H1 (cell line): ENCODE measurements around the gene ENTR1. TPM values are rescaled to one million over a fixed set of nuclear protein-coding genes. Genes with fewer than 3 reads are reported as not detected.

ENCODE experiments used
- CTCF ChIA-PET: fragments of 300-600 bp; sonication (Branson Sonifier 250); formaldehyde crosslinking; loops from one replicate; lab custom pipeline; 2021; ENCODE audit not compliant: partially characterized antibody; lab: Charles Lee
- POLR2A ChIA-PET: fragments of 300-600 bp; sonication (Branson Sonifier 250); formaldehyde crosslinking; loops from one replicate; lab custom pipeline; 2021; ENCODE audit warnings: inconsistent platforms; ENCODE audit not compliant: partially characterized antibody; lab: Charles Lee
- DNase-seq, 2 experiments: peaks; one replicate each; pipeline versions ENCODE4 v3.0.0 to v3.0.0-alpha.2; 2010 to 2022; ENCODE audit warnings: low spot score in 2 of 2, low read depth in 1 of 2, mixed read lengths in 1 of 2
- FAIRE-seq: peaks from 2 replicates; lab custom pipeline; 2011; peaks lifted over from hg19 to GRCh38; lab: Jason Lieb, UNC
- H2AFZ ChIP-seq: 2 replicates; pipeline ENCODE4 v1.8.1; 2012; ENCODE audit warnings: low read length, inconsistent platforms
- H2AK5ac ChIP-seq: 2 replicates; pipeline ENCODE4 v1.6.1; 2013; ENCODE audit warnings: low read depth, low read length
- H2BK120ac ChIP-seq: replicated peaks from 2 replicates; pipeline ENCODE3; 2013; ENCODE audit warnings: low read depth, low read length, inconsistent platforms
- H2BK12ac ChIP-seq: 2 replicates; pipeline ENCODE4 v1.6.1; 2013; ENCODE audit warnings: low read depth, low read length
- H2BK15ac ChIP-seq: 2 replicates; pipeline ENCODE4 v1.6.1; 2013; ENCODE audit warnings: low read length
- H2BK20ac ChIP-seq: 2 replicates; pipeline ENCODE4 v1.6.1; 2013; ENCODE audit warnings: low read length
- H2BK5ac ChIP-seq: 2 replicates; pipeline ENCODE4 v1.6.1; 2013; ENCODE audit warnings: low read depth, low read length
- H3K14ac ChIP-seq: 2 replicates; pipeline ENCODE4 v1.6.1; 2013; ENCODE audit warnings: inconsistent platforms; ENCODE audit not compliant: insufficient read length
- H3K18ac ChIP-seq: 2 replicates; pipeline ENCODE4 v1.6.1; 2013; ENCODE audit warnings: low read length; ENCODE audit errors: extremely low read depth
- H3K23ac ChIP-seq: 2 replicates; pipeline ENCODE4 v1.6.1; 2013; ENCODE audit warnings: inconsistent platforms; ENCODE audit not compliant: insufficient read length
- H3K23me2 ChIP-seq: 2 replicates; pipeline ENCODE4 v1.6.1; 2013; ENCODE audit warnings: low read depth, low read length
- H3K27ac ChIP-seq: 2 replicates; pipeline ENCODE4 v1.6.1; 2011; ENCODE audit warnings: low read depth, low read length, inconsistent platforms
- H3K27me3 ChIP-seq, 4 experiments: replicated peaks in 1 of 4; 1 replicate in 1 of 4; 2 replicates in 3 of 4; pipeline versions ENCODE4 v1.6.1 to v1.8.1; 2011 to 2013; ENCODE audit warnings: low read length in 3 of 4, mild to moderate bottlenecking in 3 of 4, inconsistent platforms in 2 of 4, mixed read lengths in 2 of 4, moderate library complexity in 1 of 4; ENCODE audit not compliant: control insufficient read depth in 3 of 4, insufficient read depth in 3 of 4; ENCODE audit errors: extremely low read depth in 1 of 4
- H3K36me3 ChIP-seq, 4 experiments: 2 replicates each; pipeline versions ENCODE4 v1.6.1 to v1.8.1; 2011 to 2013; ENCODE audit warnings: mild to moderate bottlenecking in 4 of 4, low read length in 3 of 4, moderate library complexity in 2 of 4, control low read depth in 1 of 4, inconsistent platforms in 1 of 4; ENCODE audit not compliant: insufficient read depth in 4 of 4, control insufficient read depth in 2 of 4
- H3K4ac ChIP-seq: replicated peaks from 2 replicates; pipeline ENCODE3; 2013; ENCODE audit warnings: low read length, low read depth, mixed read lengths, inconsistent platforms; ENCODE audit not compliant: insufficient read length
- H3K4me1 ChIP-seq, 4 experiments: replicated peaks in 1 of 4; 1 replicate in 1 of 4; 2 replicates in 3 of 4; pipeline versions ENCODE4 v1.6.1 to v1.8.1; 2011 to 2013; ENCODE audit warnings: low read length in 3 of 4, inconsistent platforms in 2 of 4, mixed read lengths in 1 of 4; ENCODE audit not compliant: insufficient read depth in 4 of 4, control insufficient read depth in 3 of 4
- H3K4me2 ChIP-seq, 2 experiments: 2 replicates each; pipeline versions ENCODE4 v1.6.1 to v1.8.1; 2011 to 2013; ENCODE audit warnings: low read depth in 2 of 2, low read length in 2 of 2, control low read depth in 1 of 2, inconsistent platforms in 1 of 2, mild to moderate bottlenecking in 1 of 2; ENCODE audit not compliant: insufficient read depth in 1 of 2
- H3K4me3 ChIP-seq, 4 experiments: fragments of 200-600, 300-600 bp in 1 of 4; sonication (generic), shearing (Covaris generic), sonication (Bioruptor Twin) in 1 of 4; 2 replicates each; pipeline versions ENCODE4 v1.5.1 to v1.8.1; 2011 to 2016; ENCODE audit warnings: low read length in 4 of 4, low read depth in 3 of 4, control low read depth in 2 of 4, inconsistent platforms in 2 of 4, mild to moderate bottlenecking in 2 of 4, mixed read lengths in 1 of 4, moderate library complexity in 1 of 4; ENCODE audit not compliant: insufficient read depth in 2 of 4; ENCODE audit errors: extremely low read depth in 1 of 4
- H3K56ac ChIP-seq: replicated peaks from 2 replicates; pipeline ENCODE3; 2013; ENCODE audit warnings: low read depth, mild to moderate bottlenecking, mixed read lengths, low read length, inconsistent platforms; ENCODE audit not compliant: insufficient read length
- H3K79me1 ChIP-seq: 2 replicates; pipeline ENCODE4 v1.6.1; 2013; ENCODE audit warnings: low read depth, low read length, control low read depth
- H3K79me2 ChIP-seq, 2 experiments: 2 replicates each; pipeline versions ENCODE4 v1.6.1 to v1.8.1; 2012 to 2013; ENCODE audit warnings: low read length in 2 of 2, mild to moderate bottlenecking in 2 of 2, inconsistent platforms in 1 of 2; ENCODE audit not compliant: insufficient read depth in 2 of 2, control insufficient read depth in 1 of 2
- H3K9ac ChIP-seq, 4 experiments: replicated peaks in 1 of 4; 1 replicate in 1 of 4; 2 replicates in 3 of 4; pipeline versions ENCODE4 v1.6.1 to v1.8.1; 2011 to 2013; ENCODE audit warnings: low read depth in 3 of 4, low read length in 3 of 4, control low read depth in 2 of 4, mild to moderate bottlenecking in 2 of 4, moderate library complexity in 2 of 4, inconsistent platforms in 1 of 4; ENCODE audit errors: extremely low read depth in 1 of 4
- H3K9me3 ChIP-seq, 2 experiments: 2 replicates each; pipeline versions ENCODE4 v1.6.1 to v1.8.1; 2012 to 2013; ENCODE audit warnings: mild to moderate bottlenecking in 2 of 2, moderate library complexity in 2 of 2, control low read depth in 1 of 2, inconsistent platforms in 1 of 2, low read depth in 1 of 2, low read length in 1 of 2, mixed read lengths in 1 of 2; ENCODE audit not compliant: insufficient read depth in 2 of 2
- H4K20me1 ChIP-seq, 2 experiments: replicated peaks in 1 of 2; 2 replicates each; pipeline versions ENCODE3 to v1.8.1; 2011 to 2013; ENCODE audit warnings: inconsistent platforms in 2 of 2, low read length in 2 of 2, mild to moderate bottlenecking in 1 of 2; ENCODE audit not compliant: insufficient read depth in 2 of 2, control insufficient read depth in 1 of 2
- H4K5ac ChIP-seq: 2 replicates; pipeline ENCODE4 v1.6.1; 2013; ENCODE audit warnings: low read length, low read depth, mixed read lengths, inconsistent platforms; ENCODE audit not compliant: insufficient read length
- H4K8ac ChIP-seq: 2 replicates; pipeline ENCODE4 v1.8.0; 2013; ENCODE audit warnings: mild to moderate bottlenecking, moderate library complexity, low read length, inconsistent platforms; ENCODE audit not compliant: insufficient read depth; ENCODE audit errors: extremely low read depth
- H4K91ac ChIP-seq: replicated peaks from 2 replicates; pipeline ENCODE3; 2013; ENCODE audit warnings: low read length, mixed read lengths, inconsistent platforms; ENCODE audit not compliant: insufficient read length
- CEBPB ChIP-seq: IDR thresholded peaks from 2 replicates; pipeline ENCODE4 v1.6.1; 2012; ENCODE audit warnings: low read depth, low read length
- KDM5A ChIP-seq: fragments of 200-600 bp; IDR thresholded peaks from 2 replicates; pipeline ENCODE4 v1.7.1; 2012; ENCODE audit warnings: mild to moderate bottlenecking, low read length, inconsistent platforms, mixed read lengths
- PHF8 ChIP-seq: fragments of 200-600 bp; sonication (generic); conservative IDR thresholded peaks from 2 replicates; pipeline ENCODE4 v1.7.1; 2012; ENCODE audit warnings: low read depth, mild to moderate bottlenecking, inconsistent platforms, low read length, moderate library complexity
- RFX5 ChIP-seq: IDR thresholded peaks from 2 replicates; pipeline ENCODE4 v1.6.1; 2011; ENCODE audit warnings: low read depth, low read length, improper control_type of control experiment, borderline replicate concordance
- RNF2 ChIP-seq: fragments of 200-900, 300-1000 bp; sonication (generic); IDR thresholded peaks from 2 replicates; pipeline ENCODE4 v1.7.1; 2016; ENCODE audit warnings: borderline replicate concordance, low read depth, mild to moderate bottlenecking, antibody characterized with exemption, low read length; ENCODE audit not compliant: poor library complexity, severe bottlenecking; ENCODE audit errors: missing control alignments
- WGBS, 2 experiments: shearing (Covaris generic) in 1 of 2; methylation state at CpG; one replicate each; pipeline versions ENCODE4 v1.1.6 to v1.1.7; 2013 to 2015; ENCODE audit warnings: low lambda C conversion rate in 2 of 2, mixed read lengths in 2 of 2, inconsistent platforms in 1 of 2, low coverage in 1 of 2, missing lambda C conversion rate in 1 of 2; ENCODE audit not compliant: insufficient replicate concordance in 2 of 2, insufficient coverage in 1 of 2, insufficient read length in 1 of 2; ENCODE audit errors: extremely low coverage in 1 of 2, missing lambda C conversion rate in 1 of 2; 5-methylcytosine and 5-hydroxymethylcytosine counted together
- polyA plus RNA-seq, 7 experiments: library from polyadenylated mRNA; depleted of rRNA in 3 of 7; stranded (reverse) in 5 of 7; unstranded in 2 of 7; fragments of >200 nt in 5 of 7; fragments of 200-250 nt in 2 of 7; gene quantifications; 1 replicate in 5 of 7; 2 replicates in 1 of 7; 4 replicates in 1 of 7; pipeline versions ENCODE4 v1.2.1 to v1.2.3, GENCODE V29; 2011 to 2013; ENCODE audit warnings: missing spikeins in 2 of 7, mixed read lengths in 2 of 7
- total RNA-seq: library from RNA; stranded (reverse); fragmentation: NEBNext Ultra II Directional; extraction: Animal tissue kit (Norgen Biotek cat#: 25700); gene quantifications from 2 replicates; pipeline ENCODE4 v1.2.1, GENCODE V29; 2021

Gene ENTR1
- total and polyA plus RNA-seq, 2 of the 8 experiments (the other 6 are each of a cell fraction or from before 2014, with no cell fraction given): 65.2 to 102 TPM

DNA sequence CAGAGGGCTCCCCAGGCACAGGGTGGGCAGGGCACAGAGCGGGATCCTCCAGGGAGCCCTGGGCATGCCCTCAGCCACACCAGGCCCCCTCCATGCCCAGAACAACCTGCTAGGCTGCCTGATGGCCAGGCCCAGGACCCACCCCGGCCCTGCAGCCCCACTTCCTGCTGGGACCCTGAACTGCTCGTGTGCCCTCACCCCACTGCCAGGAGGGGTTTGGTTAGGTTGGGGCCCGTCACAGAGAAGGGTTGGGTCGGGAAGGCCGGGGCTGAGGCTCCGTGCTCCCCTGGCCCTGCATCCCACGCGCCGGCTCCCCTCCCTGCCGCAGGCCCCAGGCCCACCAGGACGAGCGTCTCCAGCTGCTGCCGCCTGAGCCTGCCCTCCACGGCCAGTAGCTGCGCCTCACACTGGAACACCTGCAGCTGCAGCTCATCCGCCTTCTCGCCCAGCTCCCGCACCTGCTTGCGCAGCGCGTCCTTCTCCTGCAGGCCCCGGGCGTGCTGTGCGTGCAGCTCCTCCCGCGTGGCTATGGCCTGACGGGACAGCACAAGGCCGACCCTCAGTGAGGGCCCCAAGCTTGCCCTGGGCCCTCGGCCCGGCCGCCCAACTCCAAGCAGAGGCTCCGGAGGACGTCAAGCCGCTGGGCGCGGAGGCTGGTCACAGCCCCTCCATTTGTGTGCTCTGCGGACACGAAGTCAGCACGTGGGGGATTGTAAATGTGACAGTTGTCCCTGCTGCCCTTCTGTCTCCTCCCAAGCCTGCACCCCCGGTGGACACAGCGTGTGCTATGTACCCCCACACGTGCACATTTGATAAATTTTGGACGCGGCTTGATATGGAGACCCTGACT lies 42.9 kb downstream of the ENTR1 start:
- H3K56ac ChIP-seq: no peak overlapping the region
- no peak overlapping the region for H3K27ac ChIP-seq
- H4K5ac ChIP-seq: no peak overlapping the region
- H2BK5ac ChIP-seq: 0 out of 2 replicates have a peak overlapping the region, but pooled peaks have one; percentile 24
- H4K91ac ChIP-seq: no peak overlapping the region
- 95% methylated on average over 40 of the region's 45 CpGs; no CpG with 5 or more reads in 1 of the 2 experiments for WGBS, 2 experiments
- H3K4me3 ChIP-seq: no peak overlapping the region
- ChIA-PET CTCF (interaction anchor here (0.8 to 7.1 kb wide), 13 partner anchors 11 to 250 kb away, joined by 3 to 80 read pairs (median 3); no protein-coding TSS in a partner anchor), POLR2A (interaction anchor here (0.8 to 15.8 kb wide), 14 partner anchors 8 to 358 kb away, joined by 3 to 137 read pairs (median 4); partner anchors contain the start of genes CARD9, ENTR1, PMPCA and SNAPC4)
- H3K18ac ChIP-seq: no peak overlapping the region
- no peaks in the 10 kb centered on the region for H3K79me2 ChIP-seq
- H3K14ac ChIP-seq: no peak overlapping the region
- H3K27me3 ChIP-seq: peaks cover 0 to 2% (median 0%) of the 10 kb centered on the region in 4 experiments; a peak in 2 of 7 replicates
- no peak overlapping the region for H3K4me2 ChIP-seq
- H3K23me2 ChIP-seq: no peaks in the 10 kb centered on the region; the same call in 1 of the 2 replicates
- H3K23ac ChIP-seq: no peak overlapping the region
- no peak overlapping the region for H2AFZ ChIP-seq
- H2BK15ac ChIP-seq: no peak overlapping the region
- H3K9me3 ChIP-seq: peaks cover 0 to 3% of the 10 kb centered on the region in 2 experiments; a peak in 1 of 4 replicates
- peaks cover 0 to 5% of the 10 kb centered on the region in 2 experiments for H4K20me1 ChIP-seq
- FAIRE-seq (no peak), DNase-seq (no peak)
- no peak overlapping the region for H2BK12ac ChIP-seq
- H2BK120ac ChIP-seq: no peak overlapping the region
- no peak overlapping the region; the same call in 1 of the 2 replicates for H2AK5ac ChIP-seq
- H3K36me3 ChIP-seq: peaks cover 0 to 2% (median 0%) of the 10 kb centered on the region in 4 experiments; a peak in 1 of 8 replicates
- TF ChIP-seq RFX5: no peak
- TF ChIP-seq RNF2: no peak
- TF ChIP-seq PHF8: no peak
- TF ChIP-seq KDM5A: no peak
- TF ChIP-seq CEBPB: no peak
- peaks cover under 1% of the 10 kb centered on the region; the same call in 1 of the 2 replicates for H3K79me1 ChIP-seq
- H3K4ac ChIP-seq: no peak overlapping the region
- no peak overlapping the region for H2BK20ac ChIP-seq
- H4K8ac ChIP-seq: peak overlapping the region; percentile 38
- no peak overlapping the region for H3K9ac ChIP-seq
- H3K4me1 ChIP-seq: peaks cover 0 to 6% (median under 1%) of the 10 kb centered on the region in 4 experiments; a peak in 3 of 7 replicates
